Panc1 (cell line): ENCODE data around the gene MED9.

Experiments used
- POLR2AphosphoS5 ChIP-seq: IDR thresholded peaks from 2 replicates; pipeline ENCODE4 v1.6.1; 2012; ENCODE audit warnings: mild to moderate bottlenecking, low read depth, low read length, moderate library complexity
- SIN3A ChIP-seq: IDR thresholded peaks from 2 replicates; pipeline ENCODE4 v1.6.1; 2012; ENCODE audit warnings: low read depth, mild to moderate bottlenecking, low read length, moderate library complexity, borderline replicate concordance; ENCODE audit not compliant: insufficient read depth
- TF ChIP-seq, protein P1 (sequence below): fragments of 450-650 bp; IDR thresholded peaks from 2 replicates; pipeline ENCODE4 v1.5.1; 2017; ENCODE audit warnings: mild to moderate bottlenecking

GRCh38 chr17:17516941-17517720 is 40.3 kb downstream of the MED9 start:
- TF ChIP-seq, protein P1, sequence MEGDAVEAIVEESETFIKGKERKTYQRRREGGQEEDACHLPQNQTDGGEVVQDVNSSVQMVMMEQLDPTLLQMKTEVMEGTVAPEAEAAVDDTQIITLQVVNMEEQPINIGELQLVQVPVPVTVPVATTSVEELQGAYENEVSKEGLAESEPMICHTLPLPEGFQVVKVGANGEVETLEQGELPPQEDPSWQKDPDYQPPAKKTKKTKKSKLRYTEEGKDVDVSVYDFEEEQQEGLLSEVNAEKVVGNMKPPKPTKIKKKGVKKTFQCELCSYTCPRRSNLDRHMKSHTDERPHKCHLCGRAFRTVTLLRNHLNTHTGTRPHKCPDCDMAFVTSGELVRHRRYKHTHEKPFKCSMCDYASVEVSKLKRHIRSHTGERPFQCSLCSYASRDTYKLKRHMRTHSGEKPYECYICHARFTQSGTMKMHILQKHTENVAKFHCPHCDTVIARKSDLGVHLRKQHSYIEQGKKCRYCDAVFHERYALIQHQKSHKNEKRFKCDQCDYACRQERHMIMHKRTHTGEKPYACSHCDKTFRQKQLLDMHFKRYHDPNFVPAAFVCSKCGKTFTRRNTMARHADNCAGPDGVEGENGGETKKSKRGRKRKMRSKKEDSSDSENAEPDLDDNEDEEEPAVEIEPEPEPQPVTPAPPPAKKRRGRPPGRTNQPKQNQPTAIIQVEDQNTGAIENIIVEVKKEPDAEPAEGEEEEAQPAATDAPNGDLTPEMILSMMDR = no peak
- no peak for TF ChIP-seq POLR2AphosphoS5
- no peak for TF ChIP-seq SIN3A
